Smooth muscle cell of the brain vasculature (primary cell): ENCODE data around the gene PALLD.
"Not testable (repeated sequence)": the region's sequence is repeated elsewhere in the genome, so short reads cannot be mapped to it uniquely, and the experiment has no call there.

ENCODE experiments used
- DNase-seq: peaks from one replicate; pipeline ENCODE4 v3.0.0-alpha.2; 2012; ENCODE audit warnings: low read depth, low spot score

The PALLD gene

DNA sequence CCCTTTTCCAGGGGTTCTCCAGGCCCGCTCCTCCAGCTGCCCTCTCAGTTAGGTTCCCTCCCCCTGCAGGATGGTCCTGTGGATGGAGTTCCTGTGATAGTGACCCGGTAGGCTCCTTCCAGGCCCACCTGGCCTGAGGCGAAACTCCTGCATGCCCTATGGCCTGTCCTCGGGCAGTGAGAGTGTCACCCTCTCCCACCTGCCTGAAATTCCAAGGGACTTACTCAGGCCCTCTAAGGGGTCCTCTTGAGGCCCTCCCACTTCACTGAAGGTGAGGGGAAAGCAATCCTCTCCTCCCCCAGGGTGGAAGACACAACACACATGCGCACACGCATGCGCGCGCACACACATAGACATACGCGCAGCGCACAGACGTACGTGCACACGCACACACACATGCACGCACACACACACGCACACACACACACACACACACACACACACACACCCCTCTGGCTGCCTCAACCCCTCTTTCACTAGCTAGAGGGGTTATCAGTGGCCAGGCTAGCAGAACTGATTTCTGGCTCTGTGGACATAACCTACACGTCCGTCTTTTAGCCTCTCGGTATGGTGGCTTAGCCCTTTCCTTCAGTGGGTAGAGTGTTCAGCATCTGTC lies 297.3 kb downstream of the PALLD start:
- no peak for DNase-seq

DNA sequence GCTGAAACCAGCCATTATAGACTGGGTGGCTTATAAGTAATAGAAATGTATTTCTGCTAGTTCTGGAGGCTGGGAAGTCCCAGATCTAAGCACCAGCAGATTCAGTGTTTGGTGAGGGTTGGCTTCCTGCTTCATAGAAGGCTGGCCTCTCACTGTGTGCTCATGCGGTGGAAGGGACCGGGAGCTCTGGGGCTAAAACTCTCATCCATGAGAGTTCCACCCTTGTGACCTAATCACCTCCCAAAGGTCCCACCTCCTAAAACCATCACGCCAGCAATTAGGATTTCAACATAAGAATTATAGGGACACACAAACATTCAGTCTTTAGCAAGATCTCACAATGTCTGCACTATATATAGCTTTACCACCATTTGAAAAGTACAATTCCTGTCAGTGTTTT lies 298.0 kb downstream of the PALLD start:
- DNase-seq: no peak

DNA sequence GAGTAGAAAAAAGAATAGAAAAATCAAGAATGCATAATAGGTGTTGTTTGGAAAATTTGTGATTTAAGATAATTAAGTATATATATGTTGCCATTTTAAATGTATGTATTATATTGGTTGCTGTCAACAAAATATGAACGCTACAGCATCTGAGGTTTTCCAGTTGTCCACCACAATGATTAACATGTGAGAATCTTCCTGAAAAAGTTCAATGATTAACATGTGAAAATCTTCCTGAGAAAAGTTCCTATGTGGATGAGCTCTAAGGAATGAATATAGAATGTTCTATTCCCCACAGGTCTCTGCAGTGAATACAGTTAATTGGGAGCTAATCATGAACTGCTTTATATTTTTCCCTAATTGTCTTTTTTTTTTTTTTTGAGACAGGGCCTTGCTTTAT lies 298.5 kb downstream of the PALLD start:
- DNase-seq: no peak

DNA sequence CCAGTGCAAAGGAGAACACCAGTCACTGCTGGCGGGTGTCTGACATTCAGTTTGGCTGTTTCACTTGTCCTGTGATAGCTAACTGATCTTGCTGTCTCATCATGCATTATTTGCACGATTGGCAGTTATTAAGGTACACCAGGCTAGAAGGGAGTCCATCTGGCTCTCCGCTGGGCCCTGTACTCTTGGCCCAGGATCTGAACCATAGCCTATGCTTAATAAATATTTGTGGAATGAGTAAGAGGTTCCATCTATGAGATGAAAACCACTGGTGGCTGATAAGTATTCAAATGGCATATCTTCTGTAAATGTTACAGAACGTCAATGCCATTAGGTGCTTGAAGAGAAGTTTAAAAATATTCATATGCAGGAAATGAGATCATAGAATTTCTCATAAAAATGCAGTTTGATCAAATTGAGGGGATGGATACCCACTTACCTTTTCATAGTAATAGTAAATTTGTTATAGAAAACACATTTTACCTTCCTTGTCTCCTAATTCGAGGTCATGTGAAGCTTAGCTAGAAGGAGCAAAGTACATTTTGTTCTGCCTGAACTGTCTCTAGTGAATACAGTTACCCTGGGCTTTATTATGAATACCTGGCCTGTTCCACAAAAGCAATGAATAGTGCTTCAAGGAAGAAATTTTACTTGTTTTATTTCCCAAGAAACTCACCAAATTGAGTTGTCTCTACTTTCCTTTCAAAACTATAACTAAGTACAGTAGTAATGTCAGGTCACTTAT lies 299.7 kb downstream of the PALLD start:
- DNase-seq: peak; percentile 50

DNA sequence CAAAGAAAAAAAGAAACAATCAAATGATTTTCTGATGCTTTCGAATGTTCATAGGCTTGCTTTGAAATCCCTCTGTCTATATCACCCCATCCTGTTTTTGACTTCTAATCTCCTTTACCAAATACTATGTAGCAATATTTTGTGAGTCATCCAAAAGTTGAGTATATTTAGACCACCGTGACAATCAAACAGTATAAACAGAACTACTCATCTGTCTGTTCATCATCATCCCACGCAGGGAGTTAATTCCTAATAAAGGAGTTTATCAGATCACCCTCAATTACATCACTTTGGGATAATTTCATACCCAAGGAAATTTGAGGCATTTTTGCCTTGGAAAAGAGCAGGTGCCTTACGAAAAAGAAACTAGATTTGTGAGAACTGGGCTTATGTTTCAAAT lies 300.3 kb downstream of the PALLD start:
- DNase-seq: no peak

DNA sequence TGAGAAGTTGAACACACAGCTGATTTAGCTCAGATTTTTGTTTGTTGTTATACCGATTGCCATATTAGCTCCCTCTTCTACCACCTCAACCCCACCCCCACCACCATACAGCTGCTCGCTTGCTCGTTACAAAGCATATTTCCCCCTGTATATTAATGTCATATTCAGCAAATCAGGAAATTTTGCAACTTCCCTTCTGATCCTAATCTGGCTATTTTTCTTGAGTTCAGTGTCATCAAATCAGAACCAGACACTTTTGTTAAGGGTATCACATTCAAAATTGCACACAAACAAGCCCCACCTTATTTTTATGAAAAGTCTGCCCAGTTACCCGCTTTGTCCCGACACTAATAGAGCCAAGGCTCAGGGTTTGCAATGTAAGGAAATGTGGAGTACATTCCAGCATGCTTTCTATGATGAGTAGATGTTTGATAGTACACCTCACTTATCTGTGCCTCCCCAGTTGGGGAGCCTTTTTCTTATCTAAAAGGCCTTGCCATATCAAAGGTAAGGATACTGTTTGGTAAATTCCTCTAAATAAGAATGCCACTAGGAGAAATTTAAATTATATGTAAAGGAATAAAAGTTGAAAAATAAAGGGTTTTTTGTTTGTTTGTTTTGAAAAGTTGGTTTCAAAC lies 301.0 kb downstream of the PALLD start:
- no peak for DNase-seq

DNA sequence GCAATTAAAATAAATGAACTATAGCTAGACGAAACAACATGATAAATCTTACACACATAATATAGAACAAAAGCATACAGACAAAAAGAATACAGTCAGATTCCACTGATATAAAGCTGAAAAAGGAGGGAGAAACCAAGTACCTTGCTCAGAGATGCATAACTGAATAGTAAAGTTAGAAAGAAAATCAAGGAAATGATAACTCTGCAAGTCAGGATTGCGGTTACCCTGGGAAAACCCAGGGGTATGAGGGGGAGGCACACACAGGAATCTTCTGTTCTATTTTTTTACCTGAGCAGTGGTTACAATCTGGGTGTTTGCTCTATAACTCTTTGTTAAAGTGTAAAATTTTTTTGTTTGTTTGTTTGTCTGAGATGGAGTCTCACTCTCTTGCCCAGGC lies 304.1 kb downstream of the PALLD start:
- no peak for DNase-seq

DNA sequence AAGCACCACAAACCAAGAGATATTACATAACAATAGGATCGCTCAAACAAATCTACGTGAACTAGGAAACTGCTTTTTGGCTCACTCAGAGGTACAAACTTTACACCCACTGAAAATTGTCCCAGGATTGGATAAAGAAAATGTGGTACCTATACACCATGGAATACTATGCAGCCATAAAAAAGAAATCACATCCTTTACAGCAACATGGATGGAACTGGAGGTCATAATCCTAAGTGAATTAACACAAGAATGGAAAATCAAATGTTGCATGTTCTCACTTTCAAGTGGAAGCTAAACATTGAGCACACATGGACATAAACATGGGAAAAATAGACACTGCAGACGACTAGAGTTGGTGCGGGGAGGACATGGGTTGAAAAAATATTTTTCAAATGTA lies 305.4 kb downstream of the PALLD start:
- no peak for DNase-seq

DNA sequence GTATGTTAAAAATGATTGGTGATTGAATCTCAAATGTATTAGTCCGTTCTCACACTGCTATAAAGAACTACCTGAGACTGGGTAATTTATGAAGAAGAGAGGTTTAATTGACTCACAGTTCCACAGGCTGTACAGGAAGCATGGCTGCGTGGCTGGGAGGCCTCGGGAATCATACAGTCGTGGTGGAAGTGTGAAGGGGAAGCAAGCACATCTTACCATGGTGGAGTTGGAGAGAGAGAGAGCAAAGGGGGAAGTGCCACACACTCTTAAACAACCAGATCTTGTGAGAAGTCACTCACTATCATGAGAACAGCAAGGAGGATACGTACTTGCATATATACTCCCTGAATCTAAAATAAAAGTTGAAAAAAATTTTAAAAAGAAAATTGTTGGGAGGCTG lies 306.2 kb downstream of the PALLD start:
- not testable (repeated sequence) for DNase-seq

DNA sequence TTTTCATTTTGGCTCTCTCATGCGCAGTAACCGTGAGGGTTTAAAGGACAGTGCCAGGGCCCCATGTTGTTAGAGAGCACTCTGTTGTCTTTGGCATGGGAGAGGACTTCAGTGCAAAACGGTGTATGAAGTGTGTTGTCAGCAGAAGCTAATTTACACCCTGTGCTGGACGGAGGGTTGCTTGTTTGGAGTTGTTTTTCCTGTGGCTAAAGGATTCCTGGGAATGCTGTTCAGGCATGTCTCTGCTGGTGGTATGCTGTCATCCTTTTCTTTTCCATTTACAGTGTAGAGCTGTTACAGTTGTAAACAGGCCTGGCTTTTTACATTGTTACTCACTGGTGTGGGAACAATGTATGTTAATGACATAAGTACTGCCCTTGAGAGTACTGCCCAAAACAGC lies 306.9 kb downstream of the PALLD start:
- DNase-seq: peak; percentile 72

DNA sequence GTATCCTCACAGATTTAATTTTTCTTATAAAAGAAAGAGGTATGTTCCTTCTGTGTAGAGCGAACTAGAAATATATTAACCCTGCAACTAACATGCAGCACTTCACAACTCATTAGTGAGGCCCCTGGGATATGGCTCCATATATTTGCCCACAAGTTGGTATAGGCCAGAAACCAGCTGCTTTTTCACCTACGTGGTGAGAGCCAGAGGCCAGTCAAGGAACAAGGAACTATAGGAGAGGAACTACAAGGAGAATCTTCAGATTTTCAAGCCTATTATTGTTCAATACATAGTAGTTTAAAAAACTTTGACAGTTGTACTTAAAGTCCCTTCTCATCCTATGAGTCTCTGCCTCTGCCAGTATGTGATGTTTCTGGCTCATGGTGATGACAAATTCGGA lies 307.3 kb downstream of the PALLD start:
- no peak for DNase-seq

DNA sequence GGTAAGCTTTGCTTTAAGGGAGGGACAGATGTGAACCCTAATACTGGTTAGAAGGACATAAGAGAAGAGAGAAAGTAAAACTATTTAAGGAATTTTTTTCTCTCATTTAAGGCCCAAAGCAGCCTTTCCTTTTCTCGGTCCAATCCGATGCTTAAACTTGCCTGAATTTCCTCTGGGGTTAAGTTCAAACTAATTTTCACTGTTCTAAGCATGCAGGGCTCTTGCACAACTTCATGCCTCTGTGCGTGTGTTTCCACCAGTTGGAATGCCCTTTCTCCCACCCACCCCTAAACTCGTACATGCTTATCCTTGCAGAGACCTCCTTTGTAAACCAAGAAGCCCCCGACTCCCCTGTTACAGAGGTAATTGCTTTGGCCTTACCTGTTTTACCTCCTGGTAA lies 308.5 kb downstream of the PALLD start:
- no peak for DNase-seq

DNA sequence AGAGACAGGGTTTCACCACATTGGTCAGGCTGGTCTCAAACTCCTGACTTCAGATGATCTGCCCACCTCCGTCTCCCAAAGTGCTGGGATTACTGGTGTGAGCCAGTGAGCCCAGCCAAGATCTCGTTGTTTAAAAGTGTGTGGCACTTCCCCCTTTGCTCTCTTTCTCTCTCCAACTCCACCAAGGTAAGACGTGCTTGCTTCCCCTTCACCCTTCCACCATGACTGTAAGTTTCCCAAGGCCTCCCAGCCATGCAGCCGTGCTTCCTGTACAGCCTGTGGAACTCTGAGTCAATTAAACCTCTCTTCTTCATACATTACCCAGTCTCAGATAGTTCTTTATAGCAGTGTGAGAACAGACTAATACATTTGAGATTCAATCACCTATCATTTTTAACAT lies 309.4 kb downstream of the PALLD start:
- DNase-seq: not testable (repeated sequence)

DNA sequence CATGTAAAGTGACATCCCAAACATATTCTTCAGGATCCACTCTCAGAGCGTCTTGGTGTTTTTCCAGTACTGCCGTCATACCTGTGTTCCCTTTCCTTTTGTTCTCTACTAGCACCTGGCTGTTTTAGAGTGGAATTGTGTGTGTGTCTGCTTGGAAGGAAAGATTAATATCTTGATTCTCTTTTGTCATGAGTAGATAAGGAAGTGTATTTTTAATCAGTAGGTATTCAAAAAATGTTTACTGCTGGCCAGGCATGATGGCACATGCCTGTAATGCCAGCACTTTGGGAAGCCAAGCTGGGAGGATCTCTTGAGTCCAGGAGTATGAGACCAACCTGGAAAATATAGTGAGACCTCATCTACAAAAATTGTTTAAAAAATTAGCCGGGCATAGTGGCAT lies 314.4 kb downstream of the PALLD start:
- no peak for DNase-seq

DNA sequence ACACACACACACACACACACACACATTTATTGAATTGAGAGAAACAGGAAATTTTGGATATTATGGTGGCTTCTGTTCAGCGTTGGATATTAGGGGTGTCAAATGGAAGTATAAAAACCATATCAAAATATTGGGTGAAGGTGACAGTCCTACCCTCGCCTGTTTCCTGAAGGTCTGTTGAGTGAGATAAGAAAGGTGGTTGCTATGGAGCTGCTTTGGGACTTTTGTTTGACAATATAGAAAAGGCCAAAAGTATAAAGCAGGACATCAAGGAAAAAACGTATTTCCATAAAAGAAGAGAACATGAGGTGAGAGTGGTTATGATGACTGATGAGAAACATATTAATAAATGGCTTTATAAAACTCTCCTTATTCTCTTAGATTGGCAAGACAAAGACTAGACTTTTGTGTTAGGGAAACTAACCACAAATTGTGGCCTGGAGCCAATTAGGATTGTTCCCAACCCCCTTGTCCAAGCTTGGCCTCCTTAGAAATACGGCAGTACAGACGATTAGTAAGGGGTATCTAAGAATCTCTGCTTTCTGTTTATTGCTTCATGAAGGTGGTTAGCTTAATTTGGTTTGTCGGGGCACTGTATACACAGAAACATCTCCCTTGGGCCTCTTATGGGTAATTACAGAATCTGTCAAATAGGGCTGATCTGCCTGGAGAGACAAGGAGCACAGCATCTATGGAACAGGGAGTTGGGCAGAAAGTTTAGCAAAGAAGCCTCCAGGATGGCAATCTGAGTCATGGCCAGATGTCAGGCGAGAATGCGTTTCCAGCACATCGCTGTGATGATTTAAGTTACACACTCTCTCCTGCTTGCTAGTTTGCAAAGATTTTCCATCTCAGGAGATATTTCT lies 315.2 kb downstream of the PALLD start:
- no peak for DNase-seq

DNA sequence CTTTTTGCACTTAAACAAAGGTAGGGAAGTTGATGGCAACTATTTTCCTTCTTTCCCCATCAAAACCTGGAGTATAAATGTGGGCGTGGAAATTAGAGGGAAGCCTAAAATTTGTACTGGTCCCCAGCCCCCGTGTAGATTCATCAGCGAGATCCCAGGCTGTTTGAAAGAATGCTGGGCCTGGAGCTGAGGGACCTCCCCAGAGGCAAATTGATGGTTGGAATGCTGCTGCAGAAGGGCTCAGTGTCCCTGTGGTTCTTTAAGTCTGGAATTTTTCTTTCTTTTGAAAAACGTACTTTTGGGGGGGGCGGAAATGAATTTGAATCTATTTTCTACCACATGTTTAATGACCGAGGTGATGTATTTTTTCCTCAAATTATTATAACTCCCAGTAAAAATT lies 316.0 kb downstream of the PALLD start:
- no peak for DNase-seq

DNA sequence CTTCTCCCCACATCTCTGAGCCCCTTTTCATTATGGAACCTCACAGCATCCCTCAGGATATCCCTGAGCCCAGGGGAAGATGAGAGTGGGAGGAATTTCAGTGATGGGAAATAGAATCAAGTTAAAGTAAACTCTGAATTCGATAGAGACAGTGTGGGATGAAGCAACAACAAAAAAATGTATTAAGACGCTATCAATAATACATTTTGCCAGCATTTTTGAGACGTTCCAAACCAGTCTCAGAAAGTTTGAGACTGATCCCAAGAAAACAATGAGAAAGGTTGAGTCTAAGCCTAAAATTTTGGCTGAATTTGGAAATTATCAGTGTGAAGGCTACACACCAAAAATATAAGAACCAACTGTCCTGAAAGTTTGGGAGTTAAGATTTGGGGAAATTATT lies 317.0 kb downstream of the PALLD start:
- DNase-seq: no peak

DNA sequence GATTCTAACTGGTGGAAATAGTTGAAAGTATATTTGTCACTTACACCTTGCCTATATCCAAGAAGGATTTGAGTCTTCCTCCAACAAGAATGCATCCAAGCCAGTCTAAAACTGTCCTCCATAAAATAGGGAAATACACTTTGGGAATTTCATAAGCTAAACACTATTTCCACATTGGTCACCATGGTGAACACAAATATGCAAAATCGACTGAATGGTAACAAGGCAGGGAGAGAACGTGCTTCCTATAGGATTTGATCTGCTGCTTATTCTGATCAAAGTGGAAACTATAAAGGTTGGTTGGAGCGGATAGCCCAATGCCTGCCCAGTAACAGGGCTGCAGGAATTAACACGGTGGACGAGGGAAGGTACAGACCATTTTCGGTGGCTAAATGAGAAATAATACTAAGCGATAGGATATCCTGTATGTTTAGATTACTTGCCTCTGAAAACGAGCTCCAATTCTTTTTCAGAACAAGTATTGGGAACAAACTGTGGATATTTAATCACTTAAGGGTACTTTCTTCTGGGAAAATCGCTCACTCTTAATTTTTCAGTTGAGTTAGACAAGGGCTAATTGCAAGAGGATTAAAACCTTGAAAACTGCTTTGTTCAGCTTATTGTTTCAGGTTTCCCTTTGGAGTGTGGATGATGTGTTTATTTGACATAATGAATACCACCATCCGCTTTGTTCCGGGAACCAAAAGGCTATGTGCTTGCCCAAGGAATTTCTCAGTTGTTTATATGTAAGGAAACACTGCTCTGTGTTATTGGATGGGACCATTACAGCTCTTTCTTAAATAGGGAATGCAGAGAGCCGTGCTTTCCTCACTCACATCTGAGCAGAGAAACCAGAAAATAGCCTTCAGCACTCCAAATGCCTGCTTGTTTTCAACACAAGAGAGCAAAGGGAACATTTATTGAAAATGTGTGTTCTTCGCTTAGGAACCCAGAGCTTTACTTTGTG lies 318.8 kb downstream of the PALLD start:
- DNase-seq: no peak

DNA sequence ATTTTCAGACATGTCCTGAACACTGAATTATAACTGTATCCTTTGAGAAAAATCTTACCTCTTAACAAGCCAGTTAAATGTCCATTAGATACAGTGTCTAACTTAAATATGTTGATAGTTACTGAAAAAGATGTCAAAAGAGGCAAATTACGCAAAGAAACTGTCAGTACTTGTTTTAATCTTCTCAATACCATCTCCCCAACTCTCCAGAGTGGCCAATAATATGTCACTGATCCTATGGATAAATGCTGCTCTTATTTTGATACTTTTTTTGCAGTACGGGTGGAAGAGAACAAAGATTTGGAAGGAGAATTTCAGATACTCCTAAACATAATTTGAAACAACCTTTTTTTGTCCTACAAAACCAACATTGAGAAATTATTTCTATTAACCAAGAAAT lies 320.5 kb downstream of the PALLD start:
- no peak for DNase-seq

DNA sequence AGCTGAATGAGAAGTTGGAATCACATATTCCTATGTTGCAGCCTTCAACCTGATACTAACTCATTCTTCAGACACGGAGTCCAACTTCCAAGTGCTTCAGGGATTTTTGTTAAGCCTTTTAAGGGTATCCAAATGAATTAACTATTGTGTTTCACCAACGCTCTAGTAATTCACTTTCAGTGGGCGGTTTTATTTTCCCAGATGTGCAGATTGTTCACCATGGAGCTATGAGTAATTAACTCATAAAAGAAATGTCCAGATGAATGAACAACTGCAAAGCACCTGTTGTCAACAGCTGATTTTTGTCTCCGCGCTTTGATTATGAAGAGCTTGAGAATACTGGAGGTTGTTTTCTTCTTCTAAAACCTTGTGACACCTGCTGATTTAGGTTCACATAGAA lies 325.6 kb downstream of the PALLD start:
- DNase-seq: no peak

DNA sequence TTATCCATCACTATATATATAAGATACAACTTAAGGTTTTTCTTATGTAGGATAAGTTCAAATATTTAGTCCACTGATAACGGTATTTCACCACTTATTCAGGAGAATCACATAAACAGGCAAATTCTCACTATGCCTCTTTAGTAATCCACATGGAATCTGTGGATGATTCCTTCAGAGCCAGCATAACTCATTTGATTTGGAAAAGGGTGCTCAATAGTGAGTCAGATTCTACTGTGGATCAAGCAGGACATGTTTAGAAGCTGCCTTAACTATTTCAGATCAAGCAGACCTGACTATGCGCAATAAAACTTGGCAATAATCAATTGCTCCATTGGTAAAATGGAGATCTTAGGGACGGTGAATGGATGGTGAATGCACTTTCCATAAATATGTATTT lies 329.1 kb downstream of the PALLD start:
- DNase-seq: no peak
